ENCODE results near the gene EHBP1.

Gene EHBP1

GRCh38 chr2:62871506-62871905 is 166.0 kb downstream of the EHBP1 start:
- no peak for DNase-seq (ENCODE audit: low read depth in 1 of 2, low spot score in 1 of 2)

GRCh38 chr2:62873603-62874002 is 168.1 kb downstream of the EHBP1 start:
- no peak for DNase-seq (ENCODE audit: low read depth in 1 of 2, low spot score in 1 of 2)

- no peak for DNase-seq (ENCODE audit: low read depth in 1 of 2, low spot score in 1 of 2)
Measured at GRCh38 chr2:62874881-62875383, 169.4 kb downstream of the EHBP1 start.

GRCh38 chr2:62881162-62881795 is 175.8 kb downstream of the EHBP1 start:
- no peak for DNase-seq (ENCODE audit: low read depth in 1 of 2, low spot score in 1 of 2)

- DNase-seq (ENCODE audit: low read depth in 1 of 2, low spot score in 1 of 2) = no peak
Measured at GRCh38 chr2:62883629-62884028, 178.1 kb downstream of the EHBP1 start.

GRCh38 chr2:62884086-62884485 is 178.6 kb downstream of the EHBP1 start:
- no peak for DNase-seq (ENCODE audit: low read depth in 1 of 2, low spot score in 1 of 2)

- no peak for DNase-seq (ENCODE audit: low read depth in 1 of 2, low spot score in 1 of 2)
Measured at GRCh38 chr2:62884514-62884913, 179.0 kb downstream of the EHBP1 start.

- DNase-seq (ENCODE audit: low read depth in 1 of 2, low spot score in 1 of 2) = no peak
Measured at GRCh38 chr2:62894966-62895631, 189.6 kb downstream of the EHBP1 start.

- no peak for DNase-seq (ENCODE audit: low read depth in 1 of 2, low spot score in 1 of 2)
Measured at GRCh38 chr2:62895632-62896009, 190.1 kb downstream of the EHBP1 start.

GRCh38 chr2:62897187-62897827 is 191.8 kb downstream of the EHBP1 start:
- no peak for DNase-seq (ENCODE audit: low read depth in 1 of 2, low spot score in 1 of 2)

GRCh38 chr2:62904344-62904743 is 198.8 kb downstream of the EHBP1 start:
- DNase-seq (ENCODE audit: low read depth in 1 of 2, low spot score in 1 of 2) = no peak

- no peak for DNase-seq (ENCODE audit: low read depth in 1 of 2, low spot score in 1 of 2)
Measured at GRCh38 chr2:62908145-62908544, 202.6 kb downstream of the EHBP1 start.

- DNase-seq (ENCODE audit: low read depth in 1 of 2, low spot score in 1 of 2) = no peak
Measured at GRCh38 chr2:62913311-62913710, 207.8 kb downstream of the EHBP1 start.

GRCh38 chr2:62919041-62919440 is 213.5 kb downstream of the EHBP1 start:
- DNase-seq (ENCODE audit: low read depth in 1 of 2, low spot score in 1 of 2) = no peak

GRCh38 chr2:62920070-62920469 is 214.6 kb downstream of the EHBP1 start:
- no peak for DNase-seq (ENCODE audit: low read depth in 1 of 2, low spot score in 1 of 2)

- DNase-seq (ENCODE audit: low read depth in 1 of 2, low spot score in 1 of 2) = no peak
Measured at GRCh38 chr2:62923242-62923641, 217.7 kb downstream of the EHBP1 start.

GRCh38 chr2:62923881-62924280 is 218.4 kb downstream of the EHBP1 start:
- DNase-seq (ENCODE audit: low read depth in 1 of 2, low spot score in 1 of 2) = no peak

GRCh38 chr2:62928015-62928414 is 222.5 kb downstream of the EHBP1 start:
- DNase-seq (ENCODE audit: low read depth in 1 of 2, low spot score in 1 of 2) = no peak

- no peak for DNase-seq (ENCODE audit: low read depth in 1 of 2, low spot score in 1 of 2)
Measured at GRCh38 chr2:62931536-62931935, 226.0 kb downstream of the EHBP1 start.

- no peak for DNase-seq (ENCODE audit: low read depth in 1 of 2, low spot score in 1 of 2)
Measured at GRCh38 chr2:62933398-62933917, 227.9 kb downstream of the EHBP1 start.

- no peak for DNase-seq (ENCODE audit: low read depth in 1 of 2, low spot score in 1 of 2)
Measured at GRCh38 chr2:62934517-62934916, 229.0 kb downstream of the EHBP1 start.

- DNase-seq (ENCODE audit: low read depth in 1 of 2, low spot score in 1 of 2) = no peak
Measured at GRCh38 chr2:62938126-62938525, 232.6 kb downstream of the EHBP1 start.

All from stimulated activated CD4-positive, alpha-beta T cell treated with anti-CD3 and anti-CD28 coated beads, Interleukin-15, amount 100 ng/mL, for 1 hour (primary cell).